ENCODE measurements around the gene PROKR1.

The PROKR1 gene

DNA sequence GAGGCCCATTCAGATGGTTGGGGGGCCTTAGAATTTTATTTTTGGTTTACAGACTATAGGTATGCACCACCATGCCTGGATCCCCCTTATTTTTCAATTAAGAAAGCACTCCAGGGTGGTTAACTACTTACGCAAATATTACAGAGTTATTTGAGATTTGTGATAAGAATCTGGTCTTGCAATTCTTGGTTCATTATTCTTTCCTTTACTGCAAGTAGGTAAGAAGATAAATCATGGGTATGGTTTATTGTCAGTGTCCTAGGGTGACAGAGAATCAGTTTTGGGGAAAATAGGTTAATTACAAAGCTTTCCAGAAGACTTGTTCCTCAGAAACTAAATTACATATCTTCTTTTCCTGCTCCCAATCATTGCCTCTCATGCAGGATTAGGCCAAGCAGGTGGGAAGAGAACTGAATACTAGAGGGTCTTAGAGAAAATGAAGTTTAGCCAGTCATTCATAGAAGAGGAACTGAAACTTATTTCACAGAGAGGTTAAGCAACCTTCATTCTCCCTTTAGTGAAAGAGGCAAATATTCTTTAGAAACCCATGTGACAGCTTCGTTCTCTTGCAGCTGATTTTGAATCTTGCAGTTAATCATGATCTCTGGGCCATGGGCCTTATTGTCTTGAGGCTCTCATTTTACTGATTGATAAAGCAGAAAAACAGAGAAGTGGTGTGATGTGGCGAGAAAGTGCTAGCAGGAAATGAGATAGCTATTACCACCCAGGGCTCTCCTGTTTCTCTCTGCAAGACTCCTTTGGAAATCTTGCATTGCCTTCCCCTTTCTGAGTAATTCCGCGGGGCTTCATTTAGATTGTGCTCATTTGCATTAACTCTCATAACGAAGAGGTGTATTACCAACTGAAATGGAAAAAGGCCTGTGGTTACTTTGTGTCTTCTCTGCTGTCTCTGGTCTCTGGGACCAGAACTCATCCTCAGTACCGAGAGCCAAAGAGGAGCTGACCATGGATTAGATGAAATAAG, 46.5 kb downstream of the PROKR1 start:
- H3K27me3 ChIP-seq (ENCODE audit: insufficient read depth, low read length, poor library complexity, severe bottlenecking), result no peaks in the 10 kb centered on the region
- H3K9me3 ChIP-seq (ENCODE audit: insufficient read depth, low read depth, low read length), result no peaks in the 10 kb centered on the region
- H2AFZ ChIP-seq (ENCODE audit: low read length), result peak overlapping the region; percentile 41; the same call in 1 of the 2 replicates
- no peaks in the 10 kb centered on the region for H3K9me2 ChIP-seq (replicated peaks; ENCODE audit: low read depth, low read length)
- no peak overlapping the region for H3K4me3 ChIP-seq (ENCODE audit: low read length, poor library complexity, severe bottlenecking)
- no peaks in the 10 kb centered on the region for H4K20me1 ChIP-seq (ENCODE audit: insufficient read depth, low read length, poor library complexity, severe bottlenecking)
- H3K4me2 ChIP-seq (ENCODE audit: low read depth, low read length, poor library complexity, severe bottlenecking), result no peak overlapping the region
- no peak overlapping the region for H3K9ac ChIP-seq (ENCODE audit: low read depth, low read length, poor library complexity, severe bottlenecking)
- no peaks in the 10 kb centered on the region for H3F3A ChIP-seq (ENCODE audit: low read depth)
- H3K4me1 ChIP-seq (ENCODE audit: insufficient read depth, low read length, poor library complexity, severe bottlenecking), result peaks cover 10% of the 10 kb centered on the region
- TF ChIP-seq, protein P1, sequence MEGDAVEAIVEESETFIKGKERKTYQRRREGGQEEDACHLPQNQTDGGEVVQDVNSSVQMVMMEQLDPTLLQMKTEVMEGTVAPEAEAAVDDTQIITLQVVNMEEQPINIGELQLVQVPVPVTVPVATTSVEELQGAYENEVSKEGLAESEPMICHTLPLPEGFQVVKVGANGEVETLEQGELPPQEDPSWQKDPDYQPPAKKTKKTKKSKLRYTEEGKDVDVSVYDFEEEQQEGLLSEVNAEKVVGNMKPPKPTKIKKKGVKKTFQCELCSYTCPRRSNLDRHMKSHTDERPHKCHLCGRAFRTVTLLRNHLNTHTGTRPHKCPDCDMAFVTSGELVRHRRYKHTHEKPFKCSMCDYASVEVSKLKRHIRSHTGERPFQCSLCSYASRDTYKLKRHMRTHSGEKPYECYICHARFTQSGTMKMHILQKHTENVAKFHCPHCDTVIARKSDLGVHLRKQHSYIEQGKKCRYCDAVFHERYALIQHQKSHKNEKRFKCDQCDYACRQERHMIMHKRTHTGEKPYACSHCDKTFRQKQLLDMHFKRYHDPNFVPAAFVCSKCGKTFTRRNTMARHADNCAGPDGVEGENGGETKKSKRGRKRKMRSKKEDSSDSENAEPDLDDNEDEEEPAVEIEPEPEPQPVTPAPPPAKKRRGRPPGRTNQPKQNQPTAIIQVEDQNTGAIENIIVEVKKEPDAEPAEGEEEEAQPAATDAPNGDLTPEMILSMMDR (conservative IDR thresholded peaks at IDR 0.05; ENCODE audit: low read length), result no peak
- no peak for TF ChIP-seq EZH2phosphoT487 (IDR thresholded peaks at IDR 0.05; ENCODE audit: borderline replicate concordance)
- H3K36me3 ChIP-seq (ENCODE audit: insufficient read depth, low read length), result no peaks in the 10 kb centered on the region
- H3K79me2 ChIP-seq (ENCODE audit: insufficient read depth, low read length), result no peaks in the 10 kb centered on the region

DNA sequence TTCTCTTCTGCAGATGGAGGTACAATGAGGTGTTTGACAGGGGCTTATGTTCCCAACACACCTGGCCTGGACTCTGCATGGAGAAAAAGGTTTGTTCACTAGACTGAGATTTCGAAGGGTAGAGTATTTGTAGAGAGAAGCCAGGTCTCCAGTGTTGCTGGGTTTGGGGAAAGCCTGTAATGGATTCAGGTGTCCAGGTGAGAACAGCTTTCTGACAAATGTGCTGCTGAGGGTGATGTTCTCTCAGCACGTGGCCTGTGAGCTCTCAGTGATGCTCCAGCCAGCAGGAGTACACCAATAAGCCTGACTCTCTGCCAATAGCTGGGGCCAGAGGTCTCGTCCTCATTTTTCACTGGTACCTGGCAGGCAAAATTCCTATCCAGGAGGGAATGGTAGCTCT, 47.5 kb downstream of the PROKR1 start:
- no peaks in the 10 kb centered on the region for H4K20me1 ChIP-seq (ENCODE audit: insufficient read depth, low read length, poor library complexity, severe bottlenecking)
- H3K4me2 ChIP-seq (ENCODE audit: low read depth, low read length, poor library complexity, severe bottlenecking), result no peak overlapping the region
- H3K4me1 ChIP-seq (ENCODE audit: insufficient read depth, low read length, poor library complexity, severe bottlenecking), result peaks cover 10% of the 10 kb centered on the region
- H3K27me3 ChIP-seq (ENCODE audit: insufficient read depth, low read length, poor library complexity, severe bottlenecking), result no peaks in the 10 kb centered on the region
- H3K36me3 ChIP-seq (ENCODE audit: insufficient read depth, low read length), result no peaks in the 10 kb centered on the region
- H3K9ac ChIP-seq (ENCODE audit: low read depth, low read length, poor library complexity, severe bottlenecking), result no peak overlapping the region
- no peak overlapping the region for H3K4me3 ChIP-seq (ENCODE audit: low read length, poor library complexity, severe bottlenecking)
- no peaks in the 10 kb centered on the region for H3F3A ChIP-seq (ENCODE audit: low read depth)
- H3K9me3 ChIP-seq (ENCODE audit: insufficient read depth, low read depth, low read length), result no peaks in the 10 kb centered on the region
- H3K79me2 ChIP-seq (ENCODE audit: insufficient read depth, low read length), result no peaks in the 10 kb centered on the region
- no peak overlapping the region for H2AFZ ChIP-seq (ENCODE audit: low read length)
- TF ChIP-seq, protein P1 (conservative IDR thresholded peaks at IDR 0.05; ENCODE audit: low read length), result no peak
- no peaks in the 10 kb centered on the region for H3K9me2 ChIP-seq (replicated peaks; ENCODE audit: low read depth, low read length)

DNA sequence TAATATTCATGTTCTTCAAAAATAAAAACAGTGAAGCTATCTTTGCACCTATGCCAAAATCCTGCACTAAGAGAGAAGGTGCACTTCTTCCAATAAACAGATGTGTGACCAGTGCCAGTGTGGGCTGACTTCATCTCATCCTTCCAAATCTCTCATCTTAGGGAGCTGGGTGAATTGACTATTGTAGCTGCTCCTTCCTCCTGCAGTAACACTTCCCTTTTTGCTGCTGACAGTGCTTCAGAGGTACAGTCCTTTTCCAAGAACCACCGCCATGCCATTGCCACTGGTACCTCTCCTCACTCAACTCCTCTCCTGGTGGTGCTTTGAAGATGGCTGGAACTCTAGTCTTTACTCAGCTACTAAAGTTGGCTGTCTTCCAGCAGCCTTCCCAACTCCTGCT, 49.1 kb downstream of the PROKR1 start:
- no peaks in the 10 kb centered on the region for H3K9me2 ChIP-seq (replicated peaks; ENCODE audit: low read depth, low read length)
- no peaks in the 10 kb centered on the region for H3K9me3 ChIP-seq (ENCODE audit: insufficient read depth, low read depth, low read length)
- H3K4me2 ChIP-seq (ENCODE audit: low read depth, low read length, poor library complexity, severe bottlenecking), result no peak overlapping the region
- H3K4me3 ChIP-seq (ENCODE audit: low read length, poor library complexity, severe bottlenecking), result no peak overlapping the region
- H3K36me3 ChIP-seq (ENCODE audit: insufficient read depth, low read length), result no peaks in the 10 kb centered on the region
- no peaks in the 10 kb centered on the region for H3K27me3 ChIP-seq (ENCODE audit: insufficient read depth, low read length, poor library complexity, severe bottlenecking)
- H4K20me1 ChIP-seq (ENCODE audit: insufficient read depth, low read length, poor library complexity, severe bottlenecking), result no peaks in the 10 kb centered on the region
- no peaks in the 10 kb centered on the region for H3K79me2 ChIP-seq (ENCODE audit: insufficient read depth, low read length)
- H3K4me1 ChIP-seq (ENCODE audit: insufficient read depth, low read length, poor library complexity, severe bottlenecking), result peaks cover 10% of the 10 kb centered on the region
- H3K9ac ChIP-seq (ENCODE audit: low read depth, low read length, poor library complexity, severe bottlenecking), result no peak overlapping the region
- no peak for TF ChIP-seq EZH2phosphoT487 (IDR thresholded peaks at IDR 0.05; ENCODE audit: borderline replicate concordance)
- TF ChIP-seq, protein P1 (conservative IDR thresholded peaks at IDR 0.05; ENCODE audit: low read length), result no peak
- H2AFZ ChIP-seq (ENCODE audit: low read length), result no peak overlapping the region
- no peaks in the 10 kb centered on the region for H3F3A ChIP-seq (ENCODE audit: low read depth)

Measured in Loucy (cell line).